OCI-M2 (cell line): ENCODE measurements around the gene FBXO11.
A peak's percentile ranks its signal among the peaks of the same experiment; 100 is the strongest.

ENCODE experiments used
- DNase-seq: peaks from one replicate; lab custom pipeline; 2025; ENCODE audit not compliant: unreplicated experiment; lab: John Stamatoyannopoulos, UW

FBXO11 gene

DNA sequence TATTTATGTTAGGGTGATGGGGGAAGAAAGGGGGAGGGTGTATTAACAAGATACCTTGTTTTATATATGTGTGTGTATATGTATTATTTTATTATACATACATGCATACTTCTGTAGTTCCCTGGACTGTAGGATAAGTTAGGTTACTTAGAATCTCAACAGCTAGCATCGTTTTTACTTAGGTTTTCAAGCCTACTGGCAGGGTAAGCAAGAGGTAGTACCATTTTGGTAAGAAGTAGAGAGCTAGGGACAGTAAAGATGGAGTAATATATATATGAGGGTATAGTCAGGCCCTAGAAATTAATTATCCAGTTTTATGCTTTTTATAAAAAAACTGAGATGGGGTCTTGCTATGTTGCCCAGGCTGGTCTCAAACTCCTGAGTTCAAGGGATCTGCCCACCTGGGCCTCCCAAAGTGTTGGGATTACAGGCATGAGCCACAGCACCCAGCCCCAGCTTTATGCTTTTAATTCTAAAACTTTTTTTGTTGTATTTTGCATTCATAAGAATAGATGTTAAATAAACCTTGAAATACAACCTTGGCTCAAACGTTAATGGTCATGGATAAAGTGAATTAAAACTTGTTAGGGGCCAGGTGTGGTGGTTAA, 110.1 kb downstream of the FBXO11 start:
- no peak for DNase-seq

DNA sequence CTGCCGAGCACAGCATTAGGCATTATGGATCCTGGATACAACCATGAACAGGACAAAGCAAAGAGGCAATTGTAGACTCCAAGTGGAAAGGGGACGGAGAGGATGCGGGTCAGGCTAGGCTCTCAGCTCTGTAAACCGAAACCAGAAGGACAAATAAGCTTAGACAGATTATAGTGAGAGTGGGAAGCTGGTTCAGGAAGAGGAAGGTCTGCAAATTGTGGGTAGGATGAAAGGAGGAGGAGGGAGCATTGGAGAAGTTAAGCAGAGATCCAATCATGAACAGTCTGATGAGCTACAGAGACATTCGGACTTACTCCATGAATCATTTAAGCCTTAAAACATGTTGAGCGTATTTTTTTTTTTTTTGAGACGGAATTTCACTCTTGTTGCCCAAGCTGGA, 120.3 kb downstream of the FBXO11 start:
- DNase-seq: no peak

DNA sequence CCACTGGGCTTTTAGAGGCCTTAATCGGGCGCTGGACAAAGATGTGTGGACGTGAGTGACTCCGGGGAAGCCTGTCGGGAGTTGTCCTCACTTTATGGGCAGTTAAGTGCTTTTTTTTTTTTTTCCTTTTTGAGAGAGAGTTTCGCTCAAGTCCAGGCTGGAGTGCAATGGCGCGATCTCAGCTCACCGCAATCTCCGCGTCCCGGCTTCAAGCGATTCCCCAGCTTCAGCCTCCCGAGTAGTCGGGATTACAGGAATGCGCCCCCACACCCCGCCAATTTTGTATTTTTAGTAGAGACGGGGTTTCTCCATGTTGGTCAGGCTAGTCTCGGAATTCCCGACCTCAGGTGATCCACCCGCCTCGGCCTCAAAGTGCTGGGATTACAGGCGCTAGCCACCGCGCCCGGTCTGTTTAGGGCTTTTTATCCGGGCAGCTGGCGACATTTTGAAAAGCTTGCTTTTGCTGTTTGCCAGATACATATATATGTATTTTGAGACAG, 121.9 kb downstream of the FBXO11 start:
- no peak for DNase-seq

DNA sequence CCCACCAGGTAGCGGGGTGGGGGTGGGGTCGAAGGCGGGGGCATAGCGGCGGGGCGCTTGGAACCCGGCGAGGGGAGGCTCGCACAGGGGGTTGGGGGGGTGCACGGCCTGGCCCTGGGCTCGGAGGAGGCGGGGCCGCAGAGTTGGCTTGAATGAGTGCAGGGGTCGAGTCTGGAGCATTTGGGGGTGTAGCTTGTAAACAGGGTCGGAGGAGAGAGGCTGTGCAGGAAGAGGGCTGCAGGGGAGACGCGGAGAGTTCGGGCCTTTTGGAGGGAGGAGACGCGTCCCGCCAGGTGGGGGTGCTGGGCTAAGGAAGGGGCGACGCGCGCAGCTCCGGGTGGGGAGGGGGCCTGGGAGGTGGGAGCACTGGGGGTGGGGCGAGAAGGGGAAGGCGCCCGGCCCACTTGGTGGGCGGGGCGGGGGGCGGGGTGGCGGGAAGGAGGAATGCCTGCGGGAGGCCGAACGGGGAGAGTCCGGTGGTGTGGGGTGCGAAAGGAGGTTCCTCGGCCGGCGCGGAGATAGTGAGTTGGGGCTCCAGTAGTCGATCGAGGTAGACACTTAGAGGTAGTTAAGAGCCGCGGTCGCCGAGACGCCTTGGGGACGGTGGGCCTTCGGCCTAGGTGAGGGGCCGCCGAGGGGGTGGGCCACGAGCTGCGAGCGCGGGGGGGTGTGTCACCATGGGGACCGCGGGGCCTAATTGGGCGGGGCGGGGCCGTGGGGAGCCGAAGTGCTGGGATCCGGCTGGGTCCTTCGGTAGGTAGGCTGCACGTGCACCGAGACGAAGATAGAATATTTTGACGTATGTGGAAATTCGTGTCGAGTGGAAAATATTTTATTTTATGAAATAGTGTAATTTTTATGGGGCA, 122.6 kb downstream of the FBXO11 start:
- no peak for DNase-seq

DNA sequence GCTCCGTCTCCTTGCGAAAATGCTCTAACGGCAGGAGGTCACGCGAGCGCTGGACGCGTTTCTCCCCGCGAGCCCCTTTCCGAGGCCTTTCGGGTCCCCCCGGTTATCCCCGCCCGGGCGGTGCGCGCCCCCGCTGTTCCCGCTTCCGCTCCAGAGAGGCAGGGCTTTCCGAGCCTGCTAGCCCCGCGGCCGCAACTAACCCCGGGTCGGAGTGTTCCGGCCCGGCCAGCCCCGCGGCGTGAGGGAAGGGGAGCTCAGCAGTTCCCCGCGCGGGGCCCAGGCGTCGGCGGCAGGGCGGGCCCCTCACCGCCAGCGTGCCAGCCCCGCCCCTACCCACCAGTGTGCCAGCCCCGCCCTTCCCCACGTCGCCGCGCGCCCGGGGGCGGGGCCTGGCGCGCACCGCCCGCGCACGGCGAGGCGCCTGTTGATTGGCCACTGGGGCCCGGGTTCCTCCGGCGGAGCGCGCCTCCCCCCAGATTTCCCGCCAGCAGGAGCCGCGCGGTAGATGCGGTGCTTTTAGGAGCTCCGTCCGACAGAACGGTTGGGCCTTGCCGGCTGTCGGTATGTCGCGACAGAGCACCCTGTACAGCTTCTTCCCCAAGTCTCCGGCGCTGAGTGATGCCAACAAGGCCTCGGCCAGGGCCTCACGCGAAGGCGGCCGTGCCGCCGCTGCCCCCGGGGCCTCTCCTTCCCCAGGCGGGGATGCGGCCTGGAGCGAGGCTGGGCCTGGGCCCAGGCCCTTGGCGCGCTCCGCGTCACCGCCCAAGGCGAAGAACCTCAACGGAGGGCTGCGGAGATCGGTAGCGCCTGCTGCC, 123.4 kb downstream of the FBXO11 start, which contains the start of gene MSH6:
TSS of gene MSH6 (plus strand) at position 475 of the 815 bp plus-strand sequence. CDS start at position 564, 89 bp downstream.
- DNase-seq: peak; percentile 23

DNA sequence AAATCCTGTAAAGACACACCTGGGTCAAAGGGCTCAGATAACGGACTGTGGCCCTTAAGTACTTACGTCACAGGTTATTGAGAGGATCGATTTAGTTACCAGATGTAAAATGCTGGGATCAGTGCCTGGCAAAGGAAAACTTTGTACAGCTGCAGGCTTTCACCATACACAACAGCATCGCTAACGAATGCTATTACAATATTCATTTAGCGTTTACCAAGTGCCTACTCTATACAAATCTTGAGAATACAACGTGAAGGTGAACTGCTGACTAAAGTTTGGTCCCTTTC, 124.0 kb downstream of the FBXO11 start:
- no peak for DNase-seq

DNA sequence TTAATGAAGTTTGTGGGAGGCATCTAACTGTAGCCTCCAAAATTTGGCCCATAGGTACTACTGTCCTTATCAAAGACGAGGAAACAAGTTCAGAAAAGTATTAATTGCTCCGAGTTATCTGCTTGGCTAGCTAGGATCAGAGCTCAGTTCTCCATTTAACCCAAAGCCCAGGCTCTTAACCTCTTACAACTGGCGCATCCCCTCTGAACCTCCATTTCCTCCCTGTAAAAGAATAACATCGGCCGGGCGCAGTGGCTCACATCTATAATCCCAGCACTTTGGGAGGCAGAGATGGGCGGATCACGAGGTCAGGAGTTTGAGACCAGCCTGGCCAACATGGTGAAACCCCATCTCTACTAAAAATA, 126.9 kb downstream of the FBXO11 start:
- no peak for DNase-seq

DNA sequence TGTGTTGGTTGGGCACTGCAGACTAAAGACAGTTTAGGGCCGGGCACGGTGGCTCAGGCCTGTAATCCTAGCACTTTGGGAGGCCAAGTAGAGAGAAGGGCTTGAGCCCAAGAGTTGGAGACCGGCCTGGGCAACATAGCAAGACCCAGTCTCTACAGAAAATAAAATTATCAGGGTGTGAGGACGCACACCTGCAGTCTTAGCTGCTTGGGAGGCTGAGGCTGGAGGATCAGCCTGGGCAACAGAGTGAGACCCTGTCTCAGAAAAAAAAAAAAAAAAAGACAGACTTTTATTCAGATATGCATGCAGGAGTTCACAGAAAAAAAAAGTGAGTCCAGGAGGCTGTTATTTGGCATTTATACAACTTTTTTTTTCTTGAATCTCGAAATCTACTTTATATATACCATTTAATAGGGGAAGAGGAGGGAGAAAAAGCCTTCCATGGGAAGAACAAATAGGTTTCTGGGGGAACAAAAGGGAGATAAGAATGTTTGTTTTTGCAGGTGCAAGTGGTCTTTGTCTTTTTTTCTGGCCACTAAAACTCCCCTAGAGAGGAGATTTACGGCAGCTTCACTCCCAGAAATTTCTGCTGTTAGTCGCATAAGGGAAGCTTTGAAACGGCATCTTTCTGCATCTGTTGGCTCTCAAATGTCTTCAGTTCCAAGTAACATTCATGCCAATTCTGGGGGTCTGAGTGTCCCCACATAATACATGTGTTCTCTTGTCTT, 127.4 kb downstream of the FBXO11 start:
- no peak for DNase-seq

DNA sequence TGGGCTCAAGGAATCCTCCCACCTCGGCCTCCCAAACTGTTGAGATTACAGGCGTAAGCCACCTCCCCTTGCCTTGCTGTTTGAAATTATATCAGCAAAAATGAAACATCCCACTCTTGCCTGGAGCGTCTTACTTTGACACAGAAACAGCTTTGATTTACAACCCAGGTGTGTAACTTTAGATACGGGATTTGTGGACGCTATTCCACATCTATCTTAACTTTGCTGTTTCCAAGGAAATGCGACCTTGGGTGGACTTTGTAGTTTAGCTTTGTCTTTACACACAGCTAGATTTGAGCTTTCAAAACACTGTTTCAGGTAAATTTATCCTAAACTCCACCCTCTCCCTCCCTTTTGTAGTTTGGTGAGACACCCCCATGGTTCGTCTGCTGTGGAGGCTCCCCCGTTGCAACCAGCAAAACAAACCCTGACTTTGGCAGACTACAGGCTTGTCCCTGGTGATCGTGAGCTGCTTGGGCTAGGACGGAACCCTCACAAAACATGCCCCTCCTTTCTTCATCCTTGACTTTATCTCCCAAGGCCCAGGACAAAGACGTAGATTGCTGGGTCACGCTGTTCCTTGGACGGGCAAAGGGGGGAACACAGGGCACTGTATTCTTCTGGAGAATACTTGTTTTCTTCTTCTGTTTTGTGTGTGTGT, 128.9 kb downstream of the FBXO11 start:
- DNase-seq: no peak

DNA sequence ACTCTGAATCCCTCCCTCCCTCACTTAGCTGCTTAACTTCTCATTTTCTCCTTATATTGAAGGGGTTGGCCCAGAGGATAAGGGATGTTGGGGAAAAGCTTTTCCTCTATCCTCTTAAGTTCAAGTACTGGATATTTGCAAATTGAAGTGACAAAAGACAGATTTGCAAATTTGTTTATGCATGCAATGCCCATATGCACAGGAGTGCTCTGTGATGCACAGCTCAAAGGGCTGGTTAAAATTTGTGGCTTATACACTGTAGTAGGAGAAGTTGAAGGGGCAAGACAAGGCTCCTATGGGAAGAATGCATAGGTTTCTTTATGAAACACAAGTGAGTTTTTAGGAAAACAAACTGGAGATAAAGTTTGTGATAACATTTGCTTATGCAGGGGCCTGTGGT, 131.7 kb downstream of the FBXO11 start:
- no peak for DNase-seq

DNA sequence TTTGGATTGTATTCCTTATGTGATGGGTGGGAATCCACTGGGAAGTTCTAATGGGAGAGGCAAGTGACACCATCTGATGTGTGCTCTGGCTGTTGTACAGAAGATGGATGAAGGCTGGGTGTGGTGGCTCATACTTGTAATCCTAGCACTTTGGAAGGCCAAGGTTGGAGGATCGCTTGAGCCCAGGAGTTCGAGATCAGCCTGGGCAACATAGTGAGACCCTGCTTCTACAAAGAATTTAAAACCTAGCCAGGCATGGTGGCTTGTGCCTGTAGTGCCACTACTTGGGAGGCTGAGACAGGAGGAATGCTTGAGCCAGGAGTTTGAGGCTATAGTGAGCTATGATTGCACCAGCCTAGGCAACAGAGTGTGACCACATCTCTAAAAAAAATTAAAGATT, 134.0 kb downstream of the FBXO11 start:
- DNase-seq: no peak

DNA sequence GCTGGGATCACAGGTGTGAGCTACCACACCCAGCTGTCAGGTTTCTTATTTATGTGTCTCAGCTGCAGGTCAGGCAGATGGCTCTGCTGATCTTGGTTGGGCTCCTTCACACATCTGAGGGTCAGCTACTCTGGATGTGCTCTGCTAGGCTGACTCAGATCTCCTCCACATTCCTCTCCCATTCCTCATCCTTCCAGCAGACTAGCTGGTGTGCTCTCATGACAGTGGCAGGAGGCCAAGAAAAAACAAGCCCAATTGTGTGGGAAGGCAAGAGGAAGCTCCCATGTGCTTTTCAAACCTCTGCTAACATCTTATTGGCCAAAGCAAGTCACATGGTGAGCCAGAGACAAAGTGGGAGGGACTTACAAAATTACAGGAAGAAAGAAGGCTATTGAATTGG, 135.1 kb downstream of the FBXO11 start:
- DNase-seq: no peak

DNA sequence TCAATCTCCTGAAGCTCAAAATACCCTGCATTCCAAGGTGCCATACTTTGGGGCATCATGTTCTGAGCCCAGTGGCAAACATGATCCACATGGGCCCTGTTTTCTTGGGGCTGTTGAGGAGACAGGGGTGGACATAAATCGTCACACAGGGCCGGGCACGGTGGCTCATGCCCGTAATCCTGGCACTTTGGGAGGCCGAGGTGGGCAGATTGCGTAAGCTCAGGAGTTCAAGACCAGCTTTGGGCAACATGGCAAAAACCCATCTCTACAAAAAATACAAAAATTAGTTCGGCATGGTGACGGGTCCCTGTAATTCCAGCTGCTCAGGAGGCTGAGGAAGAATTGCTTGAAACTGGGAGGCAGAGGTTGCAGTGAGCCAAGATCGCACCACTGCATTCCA, 137.0 kb downstream of the FBXO11 start:
- no peak for DNase-seq

DNA sequence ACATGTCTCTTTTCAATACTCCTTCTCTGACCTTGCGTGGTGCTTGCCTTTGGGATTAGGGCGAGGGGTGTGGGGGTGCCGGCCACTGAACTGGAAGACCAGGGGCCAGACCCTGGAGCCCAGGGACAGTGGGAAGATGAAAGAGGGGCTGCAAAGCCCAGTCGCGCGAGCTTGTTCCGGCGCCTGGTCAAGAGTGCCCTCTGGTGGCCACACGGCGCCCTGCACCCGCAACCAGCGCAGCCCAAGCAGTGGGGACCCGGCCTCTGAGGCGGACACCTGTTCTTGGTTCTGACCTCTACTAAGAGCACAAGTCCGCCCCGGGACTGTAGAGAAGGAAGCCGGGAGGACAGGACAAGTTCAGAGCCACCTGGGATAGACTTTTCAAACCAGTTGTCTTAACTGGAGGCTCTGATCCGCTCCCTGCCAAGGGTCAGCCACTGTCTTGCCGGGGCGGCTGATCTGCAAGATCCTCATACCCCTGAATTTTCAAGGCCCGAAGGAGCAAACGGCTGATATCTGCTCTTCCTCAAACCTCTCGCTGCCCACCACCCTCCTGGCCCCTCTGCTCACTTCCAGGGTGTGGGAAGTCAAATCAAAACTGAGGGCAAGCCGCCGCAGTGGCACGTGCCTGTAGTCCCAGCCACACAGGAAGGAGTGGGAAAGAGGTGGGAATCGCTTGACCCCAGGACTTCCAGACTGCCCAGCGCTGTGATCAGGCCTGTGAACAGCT, 138.3 kb downstream of the FBXO11 start:
- DNase-seq: peak; percentile 6

DNA sequence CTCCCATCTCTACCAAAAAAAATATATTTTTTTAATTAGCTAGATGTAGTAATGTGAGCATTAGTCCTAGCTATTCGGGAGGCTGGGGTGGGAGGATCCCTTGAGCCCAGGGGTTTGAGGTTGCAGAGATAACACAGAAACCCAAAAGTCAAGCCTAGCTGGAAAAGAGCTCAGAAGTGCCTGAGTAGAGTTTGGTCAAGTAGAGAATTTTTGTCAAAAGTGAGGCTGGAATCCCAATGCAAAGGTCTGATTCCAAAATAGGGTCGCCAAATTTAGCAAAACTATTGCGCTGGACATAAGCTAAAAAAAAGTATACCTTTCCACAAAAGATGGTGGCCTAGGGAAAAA, 138.8 kb downstream of the FBXO11 start:
- DNase-seq: no peak

DNA sequence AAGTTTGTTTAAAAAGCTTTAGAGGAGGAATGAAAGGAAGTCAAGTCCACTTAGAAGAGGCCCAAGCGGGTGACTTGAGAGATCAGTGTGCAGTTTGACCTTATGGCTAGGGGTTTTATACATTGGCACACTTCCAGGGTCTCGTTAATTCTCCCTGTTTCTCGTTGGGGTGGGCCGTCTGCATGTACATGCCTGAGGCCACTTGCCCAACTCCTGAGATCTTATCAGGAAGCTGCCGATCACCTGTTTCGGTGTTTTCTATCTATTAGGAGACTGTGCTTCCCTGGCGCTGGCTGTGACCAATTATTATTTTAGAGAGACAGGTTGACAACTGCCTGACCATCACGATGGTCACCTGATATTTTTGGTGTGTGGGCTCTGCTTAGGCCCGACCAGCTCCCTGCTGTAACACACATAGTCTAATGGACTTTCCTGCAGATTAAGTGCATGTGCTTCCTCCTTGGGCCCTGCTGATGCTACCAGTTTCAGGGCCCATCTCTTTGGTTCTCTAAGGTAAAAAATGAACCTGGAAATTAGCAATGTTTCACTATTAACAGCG, 154.4 kb downstream of the FBXO11 start:
- DNase-seq: no peak

DNA sequence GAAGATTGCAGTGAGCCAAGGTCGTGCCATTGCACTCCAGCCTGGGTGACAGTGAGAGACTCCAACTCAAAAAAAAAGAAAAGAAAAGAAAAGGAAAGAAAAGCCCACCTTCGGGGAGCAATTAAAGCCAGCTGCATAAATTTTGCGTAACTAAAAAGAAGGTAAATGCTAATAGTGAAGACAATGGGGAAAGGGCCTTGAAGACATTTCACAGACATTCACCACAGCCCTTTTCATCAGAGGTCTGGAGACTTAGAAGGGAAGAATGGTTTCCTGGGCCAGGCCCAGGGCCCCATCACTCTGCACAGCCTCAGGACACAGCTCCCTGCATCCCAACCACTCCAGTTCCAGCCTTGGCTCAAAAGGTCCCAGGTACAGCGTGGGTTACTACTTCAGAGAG, 158.4 kb downstream of the FBXO11 start:
- DNase-seq: no peak

DNA sequence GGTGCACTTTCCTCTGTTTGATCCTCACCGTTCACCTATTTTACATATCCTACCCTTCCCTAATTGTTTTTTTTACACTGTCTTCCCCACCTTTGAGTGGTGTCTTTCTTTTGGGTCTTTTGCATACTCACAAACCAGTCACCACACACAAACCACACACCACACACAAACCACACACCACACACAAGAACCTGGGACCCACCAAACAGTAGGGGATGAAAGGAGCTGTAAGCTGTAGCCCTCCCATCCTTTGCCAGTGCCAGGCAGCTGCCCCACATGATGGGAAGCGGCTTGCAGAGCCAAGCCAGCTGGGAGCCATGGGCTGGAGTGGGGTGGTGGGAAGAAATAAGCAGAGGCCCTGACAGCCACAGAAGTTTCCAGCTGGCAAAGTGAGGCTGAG, 162.2 kb downstream of the FBXO11 start:
- DNase-seq: no peak

DNA sequence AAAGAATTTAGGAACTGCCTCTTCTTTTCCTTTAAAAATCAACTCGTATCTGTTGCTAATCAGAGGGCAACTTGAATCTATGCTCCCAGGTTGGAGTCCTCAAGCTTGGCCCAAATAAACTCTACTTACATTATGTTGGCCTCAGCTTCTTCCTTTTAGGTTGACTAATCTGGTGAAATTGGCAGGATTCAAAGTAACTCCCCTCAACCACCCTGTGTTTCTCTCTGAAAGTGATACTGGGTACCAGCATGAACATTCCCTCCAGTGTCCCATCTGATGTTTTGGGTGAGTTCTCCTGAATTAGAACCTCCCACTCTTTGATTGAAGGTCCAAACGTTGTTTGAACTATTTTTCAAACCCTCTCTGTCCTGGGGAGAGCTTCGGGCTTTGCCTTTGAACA, 164.7 kb downstream of the FBXO11 start:
- DNase-seq: no peak

DNA sequence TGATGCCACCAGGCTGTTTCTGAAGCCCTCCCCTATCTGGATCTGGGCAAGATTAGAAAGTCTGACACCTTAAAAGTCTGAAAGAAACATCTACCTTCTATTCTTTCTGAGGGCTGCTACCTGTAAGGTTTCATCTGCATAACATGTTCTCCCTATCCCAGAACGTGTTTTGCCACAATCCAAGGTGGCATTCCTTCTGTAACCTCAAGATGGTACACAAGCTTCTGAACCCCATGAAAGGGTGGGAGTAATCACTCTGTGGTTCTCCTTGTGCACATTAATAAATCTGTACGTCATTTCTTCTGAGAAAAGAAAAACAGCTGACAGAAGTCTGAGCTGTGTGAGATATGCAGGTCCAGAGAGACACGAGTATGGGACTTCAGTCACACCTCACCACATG, 165.2 kb downstream of the FBXO11 start:
- no peak for DNase-seq
